GM12865 (cell line): Measurements from ENCODE around the gene LRIG1.

ENCODE experiments used
- DNase-seq: peaks from one replicate; pipeline ENCODE4 v3.0.0; 2010; ENCODE audit warnings: low read depth
- H3K4me3 ChIP-seq: 2 replicates; pipeline ENCODE4 v1.5.1; 2011; ENCODE audit warnings: mild to moderate bottlenecking, low read depth, low read length, control low read depth
- CTCF ChIP-seq: IDR thresholded peaks from 2 replicates; pipeline ENCODE4 v1.5.1; 2011; ENCODE audit warnings: low read length, control low read depth, low read depth, inconsistent platforms; ENCODE audit not compliant: insufficient read depth; ENCODE audit errors: missing control alignments

The LRIG1 gene

GRCh38 chr3:66457252-66457651, 43.6 kb downstream of the LRIG1 start:
- no peak for TF ChIP-seq CTCF
- H3K4me3 ChIP-seq, result no peak overlapping the region
- DNase-seq, result no peak

GRCh38 chr3:66456711-66457173, 44.1 kb downstream of the LRIG1 start:
- no peak for TF ChIP-seq CTCF
- no peak overlapping the region for H3K4me3 ChIP-seq
- no peak for DNase-seq

- no peak for TF ChIP-seq CTCF
- no peak overlapping the region for H3K4me3 ChIP-seq
- no peak for DNase-seq
Observed at GRCh38 chr3:66454464-66454859, 46.4 kb downstream of the LRIG1 start.

GRCh38 chr3:66453651-66454463, 47.0 kb downstream of the LRIG1 start:
- TF ChIP-seq CTCF, result no peak
- DNase-seq, result no peak
- no peak overlapping the region for H3K4me3 ChIP-seq

GRCh38 chr3:66452303-66453011, 48.4 kb downstream of the LRIG1 start:
- no peak overlapping the region for H3K4me3 ChIP-seq
- DNase-seq, result no peak
- no peak for TF ChIP-seq CTCF

GRCh38 chr3:66451766-66452165, 49.1 kb downstream of the LRIG1 start:
- H3K4me3 ChIP-seq, result no peak overlapping the region
- TF ChIP-seq CTCF, result no peak

More at GRCh38 chr3:66451766-66452165, 49.1 kb downstream of the LRIG1 start:
- DNase-seq, result no peak
